Measurements from ENCODE around the gene EPRS1. TPM values are rescaled to one million over a fixed set of nuclear protein-coding genes. Genes with fewer than 3 reads are reported as not detected.

EPRS1 gene
- total RNA-seq, 4 donors from 2014 or later, result 25.2 to 90.0 (median 62.9) TPM

DNA sequence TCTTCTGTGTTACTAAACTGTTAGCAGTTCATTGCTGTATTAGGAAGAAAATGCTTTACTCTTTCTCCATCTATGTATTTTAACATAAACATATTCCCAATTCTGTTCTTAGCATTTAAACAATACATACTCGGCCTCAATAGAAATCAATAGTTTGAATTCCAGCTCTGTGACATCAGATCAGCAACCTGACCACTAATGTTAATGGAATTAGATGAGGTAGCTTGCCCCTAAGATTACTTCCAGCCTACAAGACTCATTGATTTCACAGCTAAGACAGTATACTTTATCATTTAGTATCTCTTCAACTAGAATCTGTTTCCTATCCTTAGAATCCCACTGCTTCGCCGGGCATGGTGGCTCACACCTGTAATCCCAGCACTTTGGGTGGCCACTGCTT, 38.9 kb downstream of the EPRS1 start:
- H3K27me3 ChIP-seq, result no peaks in the 10 kb centered on the region
- DNase-seq, result no peak
- H3K9me3 ChIP-seq, result no peaks in the 10 kb centered on the region
- H3K4me1 ChIP-seq, result no peaks in the 10 kb centered on the region
- peaks cover 0 to 80% (median 0%) of the 10 kb centered on the region in 3 donors for H3K36me3 ChIP-seq
- no peak overlapping the region for H3K27ac ChIP-seq
- no peak overlapping the region for H3K4me3 ChIP-seq
- no peak for TF ChIP-seq CTCF (IDR thresholded peaks at IDR 0.05)
- no peak for TF ChIP-seq POLR2A (IDR thresholded peaks at IDR 0.05)

GRCh38 chr1:220005489-220005888, 40.8 kb downstream of the EPRS1 start:
- H3K27me3 ChIP-seq, result no peaks in the 10 kb centered on the region
- TF ChIP-seq POLR2A (IDR thresholded peaks at IDR 0.05), result no peak
- no peak for TF ChIP-seq CTCF (IDR thresholded peaks at IDR 0.05)
- DNase-seq, result no peak
- H3K4me3 ChIP-seq, result no peak overlapping the region
- H3K4me1 ChIP-seq, result no peaks in the 10 kb centered on the region
- H3K27ac ChIP-seq, result no peak overlapping the region
- no peaks in the 10 kb centered on the region for H3K9me3 ChIP-seq
- H3K36me3 ChIP-seq, result peaks cover 0 to 94% (median 0%) of the 10 kb centered on the region in 3 donors

DNA sequence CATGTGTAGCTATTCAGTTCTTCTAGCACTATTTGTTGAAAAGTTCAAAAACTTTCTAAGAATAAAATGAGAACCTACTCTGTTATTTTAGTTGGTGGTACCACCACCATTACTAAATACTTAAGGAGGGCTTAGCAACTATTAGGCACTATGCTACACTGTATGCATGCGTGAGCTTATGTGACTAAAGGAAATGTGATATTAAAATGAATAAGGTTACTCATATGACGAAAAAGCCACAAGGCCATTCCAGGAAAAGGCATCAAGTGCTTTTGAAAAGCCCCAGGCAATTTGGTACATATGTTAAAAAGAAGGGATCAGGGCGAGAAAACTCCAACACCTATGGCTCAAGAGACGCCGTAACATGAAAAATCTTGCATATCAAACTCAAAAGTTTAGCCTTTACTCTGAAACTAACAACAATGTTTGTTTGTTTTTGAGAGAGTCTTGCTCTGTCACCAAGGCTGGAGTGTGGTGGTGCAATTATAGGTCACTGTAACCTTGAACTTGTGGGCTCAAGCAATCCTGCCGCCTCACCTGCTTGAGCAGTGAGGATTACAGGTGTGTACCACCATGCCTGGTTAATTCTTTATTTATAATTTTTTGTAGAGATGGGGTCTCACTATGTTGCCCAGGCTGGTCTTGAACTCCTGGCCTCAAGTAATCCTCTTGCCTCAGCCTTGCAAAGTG, 42.5 kb downstream of the EPRS1 start:
- Histone ChIP-seq H3K4me3 (no peak overlapping the region), H3K9me3 (no peaks in the 10 kb centered on the region), H3K4me1 (no peaks in the 10 kb centered on the region), H3K36me3 (peaks cover 0 to 92% (median 0%) of the 10 kb centered on the region in 3 donors), H3K27me3 (no peaks in the 10 kb centered on the region), H3K27ac (no peak overlapping the region)
- TF ChIP-seq CTCF (IDR thresholded peaks at IDR 0.05) (no peak), POLR2A (IDR thresholded peaks at IDR 0.05) (no peak)
- DNase-seq, result no peak

GRCh38 chr1:220003015-220003414, 43.3 kb downstream of the EPRS1 start:
- peaks cover 0 to 88% (median 0%) of the 10 kb centered on the region in 3 donors for H3K36me3 ChIP-seq
- no peaks in the 10 kb centered on the region for H3K4me1 ChIP-seq
- H3K27ac ChIP-seq, result no peak overlapping the region
- TF ChIP-seq CTCF (IDR thresholded peaks at IDR 0.05) (no peak), POLR2A (IDR thresholded peaks at IDR 0.05) (no peak)
- H3K4me3 ChIP-seq, result no peak overlapping the region
- H3K9me3 ChIP-seq, result no peaks in the 10 kb centered on the region
- no peaks in the 10 kb centered on the region for H3K27me3 ChIP-seq
- DNase-seq, result no peak

GRCh38 chr1:220001095-220001501, 45.2 kb downstream of the EPRS1 start:
- peaks cover 0 to 91% (median 0%) of the 10 kb centered on the region in 3 donors for H3K36me3 ChIP-seq

More at GRCh38 chr1:220001095-220001501, 45.2 kb downstream of the EPRS1 start:
- TF ChIP-seq CTCF (IDR thresholded peaks at IDR 0.05) (no peak), POLR2A (IDR thresholded peaks at IDR 0.05) (no peak)
- Histone ChIP-seq H3K4me3 (no peak overlapping the region), H3K9me3 (no peaks in the 10 kb centered on the region), H3K4me1 (no peaks in the 10 kb centered on the region), H3K27me3 (no peaks in the 10 kb centered on the region), H3K27ac (no peak overlapping the region)
- no peak for DNase-seq

All from Peyer's patch (tissue), 4 donors.